HG02970 (cell line): Measurements from ENCODE around the gene SULT1C4.

Experiments
- ATAC-seq: cut with Tn5 transposase; IDR thresholded peaks from one replicate; pipeline ENCODE4 v1.9.1; 2021; ENCODE audit warnings: mild to moderate bottlenecking, moderate library complexity, moderate number of reproducible peaks; ENCODE audit not compliant: unreplicated experiment, low FRiP score

The SULT1C4 gene

GRCh38 chr2:108369153-108369552 lies 8.6 kb upstream of the SULT1C4 start:
- ATAC-seq, result no peak

- no peak for ATAC-seq
These were observed 7.7 kb upstream of the SULT1C4 start for GRCh38 chr2:108370080-108370479.

- no peak for ATAC-seq
These were observed 980 bp upstream of the SULT1C4 start for GRCh38 chr2:108376774-108377173.

DNA sequence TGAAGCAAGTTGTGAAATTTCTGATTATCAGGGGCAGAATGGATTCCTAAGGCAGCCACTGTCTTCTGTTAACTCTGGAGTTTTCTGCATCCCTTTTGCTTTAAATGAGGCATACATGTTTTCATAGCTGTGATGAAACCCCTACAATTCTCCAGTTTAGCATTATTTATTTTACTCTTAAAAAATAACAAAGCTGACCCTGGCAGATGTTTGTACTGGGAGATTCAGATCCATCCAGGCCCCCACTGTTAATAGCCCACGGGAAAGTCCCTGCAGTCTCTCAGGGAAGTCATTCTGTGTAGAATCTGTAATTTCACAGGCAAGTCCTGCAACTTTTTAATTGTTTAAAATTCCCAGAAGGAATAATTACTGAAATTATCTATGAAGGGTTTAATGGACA lies 353 bp upstream of the SULT1C4 start:
- no peak for ATAC-seq

DNA sequence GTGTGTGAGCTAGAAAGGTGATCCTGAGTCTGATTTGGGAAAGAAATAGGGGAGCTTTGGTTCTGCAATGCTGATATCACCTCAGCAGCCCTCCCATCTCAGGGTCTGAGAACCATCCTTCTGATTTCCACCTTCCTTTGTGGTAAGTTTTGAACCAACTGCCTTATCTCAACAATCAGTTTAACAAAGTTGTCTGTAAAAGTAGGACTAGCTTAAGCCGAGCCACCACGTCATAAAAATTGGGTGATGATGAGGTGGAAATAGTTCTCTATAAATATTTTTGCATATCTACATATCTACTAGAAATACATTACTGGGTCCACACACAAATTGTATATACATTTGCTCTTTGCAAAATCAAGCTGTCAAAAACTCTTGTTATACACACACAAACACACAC lies 1.1 kb downstream of the SULT1C4 start:
- ATAC-seq, result no peak

DNA sequence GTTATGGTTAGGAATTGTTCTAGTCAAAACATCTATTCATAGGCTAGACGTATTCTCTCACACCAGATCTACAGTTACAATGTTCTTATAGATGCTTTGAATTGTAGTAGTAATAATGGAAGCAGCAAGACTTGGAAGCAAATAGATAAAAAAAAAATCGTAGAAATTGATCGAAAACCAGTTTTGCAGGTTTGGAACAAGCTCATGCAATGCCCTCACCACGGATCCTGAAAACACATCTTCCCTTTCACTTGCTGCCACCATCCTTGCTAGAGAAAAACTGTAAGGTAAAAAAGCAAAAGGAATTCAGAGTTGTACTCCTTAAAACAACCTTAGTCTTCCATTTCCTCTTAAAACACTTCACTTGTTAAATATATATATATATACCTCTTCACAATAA lies 4.4 kb downstream of the SULT1C4 start:
- ATAC-seq, result no peak

DNA sequence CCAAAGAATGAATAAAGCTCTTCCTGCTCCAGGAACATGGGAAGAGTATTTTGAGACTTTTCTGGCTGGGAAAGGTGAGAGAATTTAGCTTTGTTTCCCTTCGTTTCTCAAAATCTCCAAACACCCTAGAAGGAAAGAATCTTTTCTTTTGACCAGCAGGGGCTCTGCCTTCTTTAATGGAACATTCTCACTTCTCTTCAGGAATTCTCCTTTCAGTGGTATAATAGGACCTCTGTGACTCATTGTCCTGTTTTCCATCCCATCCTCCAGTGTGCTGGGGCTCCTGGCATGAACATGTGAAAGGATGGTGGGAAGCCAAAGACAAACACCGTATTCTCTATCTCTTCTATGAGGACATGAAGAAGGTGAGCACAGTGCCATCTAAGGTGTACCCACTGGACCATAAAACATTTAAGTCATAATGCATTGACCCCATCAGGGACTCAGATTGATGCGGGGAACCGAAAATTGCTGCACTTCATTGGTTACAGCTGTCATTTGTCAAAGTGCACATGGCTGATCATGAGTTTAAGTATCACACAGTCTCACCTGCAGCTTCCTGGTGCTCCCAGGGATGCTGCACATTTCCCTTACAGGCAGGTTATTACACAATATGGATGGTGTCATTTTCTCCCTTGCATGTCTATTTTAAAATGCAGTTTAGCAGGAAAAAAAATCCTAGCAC lies 5.5 kb downstream of the SULT1C4 start:
- ATAC-seq, result no peak

DNA sequence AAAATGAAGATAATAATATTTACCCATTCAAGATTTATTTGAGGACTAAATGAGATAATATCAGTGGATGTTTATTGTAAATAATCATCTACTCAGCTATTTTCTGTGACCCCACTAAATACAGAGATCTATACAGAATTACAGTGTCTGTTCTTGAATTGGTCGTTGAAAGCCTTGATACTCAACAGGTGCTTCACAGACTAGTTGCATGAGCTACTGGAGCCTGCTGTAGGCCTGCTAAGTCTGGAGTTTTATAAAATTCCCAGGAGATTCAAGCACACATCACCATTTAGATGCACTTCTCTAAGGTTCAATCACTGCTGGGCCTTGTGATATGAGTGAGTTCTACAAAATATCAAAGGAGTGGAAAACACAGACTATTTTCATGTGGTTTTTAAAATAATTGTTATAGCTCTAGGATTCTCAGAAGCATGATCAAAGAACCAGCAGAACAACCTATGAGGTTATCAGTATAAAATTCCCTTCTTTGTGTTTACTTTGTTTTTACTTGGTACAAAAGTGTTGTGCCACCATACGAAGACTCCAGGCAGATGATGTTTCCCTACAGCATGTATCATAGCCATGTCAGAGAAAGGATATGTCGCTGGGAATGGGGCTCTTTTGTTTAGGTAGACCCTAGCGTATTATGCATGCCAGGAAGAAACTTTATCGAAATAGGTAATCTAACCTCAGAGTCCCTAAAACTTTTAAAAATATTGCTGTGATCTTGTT lies 7.1 kb downstream of the SULT1C4 start:
- ATAC-seq, result no peak

GRCh38 chr2:108385411-108386071 lies 7.8 kb downstream of the SULT1C4 start:
- ATAC-seq, result peak; percentile 64

DNA sequence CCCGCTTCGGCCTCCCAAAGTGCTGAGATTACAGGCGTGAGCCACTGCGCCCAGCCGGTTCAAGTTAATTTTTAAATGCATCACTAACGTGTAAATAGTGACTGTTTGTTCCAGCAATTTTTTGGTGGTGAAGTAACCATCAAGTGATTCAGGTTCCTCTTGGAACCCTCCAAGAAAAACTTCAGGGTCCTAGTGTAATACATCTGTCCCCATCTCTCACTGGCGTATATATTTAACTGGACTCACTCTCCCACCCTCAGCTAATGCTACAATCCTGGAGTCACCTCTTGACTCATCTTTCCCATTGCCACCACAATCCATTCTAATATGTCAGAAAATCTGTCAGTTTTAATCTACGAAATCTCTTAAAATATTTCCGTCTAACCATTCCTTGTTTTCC lies 10.3 kb downstream of the SULT1C4 start:
- no peak for ATAC-seq

DNA sequence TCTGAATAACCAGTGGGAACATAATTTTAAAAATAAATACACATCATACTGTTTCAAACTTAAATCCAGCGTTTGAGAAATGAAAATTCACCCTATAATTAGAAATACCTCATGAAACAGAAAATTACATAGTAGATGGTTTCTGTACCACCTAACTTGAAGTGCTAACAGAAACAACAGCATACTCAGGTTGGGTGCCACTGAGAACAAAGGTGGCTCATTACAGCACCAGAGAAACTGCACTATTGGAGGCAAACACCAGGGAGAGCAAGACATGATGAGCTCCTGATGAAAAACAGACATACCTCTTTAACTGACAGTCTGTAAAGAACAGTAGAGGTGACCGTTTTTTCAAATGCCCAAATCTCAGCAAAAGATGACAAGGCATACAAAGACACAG lies 12.6 kb downstream of the SULT1C4 start:
- ATAC-seq, result no peak

- no peak for ATAC-seq
These were observed 14.3 kb downstream of the SULT1C4 start for GRCh38 chr2:108392029-108392428.

- no peak for ATAC-seq
These were observed 15.4 kb downstream of the SULT1C4 start for GRCh38 chr2:108393197-108393596.

- no peak for ATAC-seq
These were observed 17.4 kb downstream of the SULT1C4 start for GRCh38 chr2:108395155-108395554.

- no peak for ATAC-seq
These were observed 19.1 kb downstream of the SULT1C4 start for GRCh38 chr2:108396845-108397244.

GRCh38 chr2:108399479-108399878 lies 21.7 kb downstream of the SULT1C4 start:
- ATAC-seq, result no peak

DNA sequence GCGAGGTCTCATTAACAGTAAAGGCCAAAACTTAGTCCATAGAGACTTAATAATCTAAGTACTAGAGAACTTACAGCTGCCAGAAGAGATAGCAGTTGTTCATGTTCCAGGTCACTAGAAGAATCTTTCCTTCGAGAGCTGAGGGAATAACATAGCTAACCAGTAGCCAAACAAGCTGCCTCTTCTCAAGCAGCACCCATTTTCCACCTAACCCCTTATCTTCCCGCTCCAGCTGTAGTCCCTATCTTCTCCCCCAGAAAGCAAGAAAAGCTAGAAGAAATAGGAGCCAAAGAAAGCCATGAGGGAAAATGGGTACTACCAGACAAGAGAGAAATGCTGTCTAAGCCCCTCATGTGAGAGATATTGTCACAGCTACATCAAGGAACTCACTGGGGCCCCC lies 24.0 kb downstream of the SULT1C4 start:
- no peak for ATAC-seq

GRCh38 chr2:108403494-108403893 lies 25.7 kb downstream of the SULT1C4 start:
- no peak for ATAC-seq

GRCh38 chr2:108404784-108405397 lies 27.1 kb downstream of the SULT1C4 start:
- ATAC-seq, result no peak

- no peak for ATAC-seq
These were observed 30.3 kb downstream of the SULT1C4 start for GRCh38 chr2:108407864-108408729.
